Measurements from ENCODE around the gene POLN. TPM values are rescaled to one million over a fixed set of nuclear protein-coding genes. Genes with fewer than 3 reads are reported as not detected.
A peak's percentile ranks its signal among the peaks of the same experiment; 100 is the strongest.

Gene POLN
- total RNA-seq, 2 donors from 2014 or later, result 1.3 to 2.8 TPM

DNA sequence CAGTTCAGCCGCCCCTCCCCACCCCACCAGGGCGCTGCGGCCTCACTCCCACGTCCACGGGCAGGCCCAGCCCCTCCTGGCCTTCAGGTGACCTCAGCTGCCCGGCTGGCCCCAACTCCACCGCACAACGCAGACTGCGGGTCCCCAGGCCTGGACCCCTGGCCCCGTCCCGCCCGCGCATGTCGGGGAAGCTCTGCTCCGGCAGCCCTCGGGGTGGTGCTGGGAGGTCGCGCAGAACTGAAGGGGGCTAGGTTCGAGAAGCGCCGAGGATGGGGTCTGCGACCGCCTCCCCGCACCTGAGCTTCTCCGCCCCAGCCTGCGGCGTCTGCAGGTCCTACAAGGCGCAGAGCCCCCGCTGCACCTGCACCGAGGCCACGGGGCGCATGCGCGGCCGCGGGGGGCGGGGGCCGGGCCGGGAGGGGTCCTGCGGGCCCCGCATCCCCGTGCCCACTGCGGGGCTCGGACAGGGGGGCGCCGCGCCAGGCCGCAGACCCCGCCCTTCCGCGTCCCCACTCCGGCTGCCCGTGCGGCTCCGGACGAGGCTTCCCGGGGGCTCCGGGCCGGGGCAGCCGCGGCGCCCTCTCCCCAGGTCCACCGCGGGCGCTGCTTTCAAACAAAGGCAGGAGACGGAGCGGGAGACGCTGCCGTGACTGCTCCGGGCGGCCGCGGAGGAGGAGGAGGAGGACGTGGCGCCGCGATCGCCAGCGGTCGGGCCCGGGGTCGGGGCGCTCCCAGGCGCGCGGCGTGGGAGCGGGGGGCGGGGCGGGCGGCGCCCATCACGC lies 183.5 kb downstream of the POLN start:
- TF ChIP-seq, protein P1, sequence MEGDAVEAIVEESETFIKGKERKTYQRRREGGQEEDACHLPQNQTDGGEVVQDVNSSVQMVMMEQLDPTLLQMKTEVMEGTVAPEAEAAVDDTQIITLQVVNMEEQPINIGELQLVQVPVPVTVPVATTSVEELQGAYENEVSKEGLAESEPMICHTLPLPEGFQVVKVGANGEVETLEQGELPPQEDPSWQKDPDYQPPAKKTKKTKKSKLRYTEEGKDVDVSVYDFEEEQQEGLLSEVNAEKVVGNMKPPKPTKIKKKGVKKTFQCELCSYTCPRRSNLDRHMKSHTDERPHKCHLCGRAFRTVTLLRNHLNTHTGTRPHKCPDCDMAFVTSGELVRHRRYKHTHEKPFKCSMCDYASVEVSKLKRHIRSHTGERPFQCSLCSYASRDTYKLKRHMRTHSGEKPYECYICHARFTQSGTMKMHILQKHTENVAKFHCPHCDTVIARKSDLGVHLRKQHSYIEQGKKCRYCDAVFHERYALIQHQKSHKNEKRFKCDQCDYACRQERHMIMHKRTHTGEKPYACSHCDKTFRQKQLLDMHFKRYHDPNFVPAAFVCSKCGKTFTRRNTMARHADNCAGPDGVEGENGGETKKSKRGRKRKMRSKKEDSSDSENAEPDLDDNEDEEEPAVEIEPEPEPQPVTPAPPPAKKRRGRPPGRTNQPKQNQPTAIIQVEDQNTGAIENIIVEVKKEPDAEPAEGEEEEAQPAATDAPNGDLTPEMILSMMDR (IDR thresholded peaks at IDR 0.05), result no peak
- no peak overlapping the region for H3K27ac ChIP-seq

DNA sequence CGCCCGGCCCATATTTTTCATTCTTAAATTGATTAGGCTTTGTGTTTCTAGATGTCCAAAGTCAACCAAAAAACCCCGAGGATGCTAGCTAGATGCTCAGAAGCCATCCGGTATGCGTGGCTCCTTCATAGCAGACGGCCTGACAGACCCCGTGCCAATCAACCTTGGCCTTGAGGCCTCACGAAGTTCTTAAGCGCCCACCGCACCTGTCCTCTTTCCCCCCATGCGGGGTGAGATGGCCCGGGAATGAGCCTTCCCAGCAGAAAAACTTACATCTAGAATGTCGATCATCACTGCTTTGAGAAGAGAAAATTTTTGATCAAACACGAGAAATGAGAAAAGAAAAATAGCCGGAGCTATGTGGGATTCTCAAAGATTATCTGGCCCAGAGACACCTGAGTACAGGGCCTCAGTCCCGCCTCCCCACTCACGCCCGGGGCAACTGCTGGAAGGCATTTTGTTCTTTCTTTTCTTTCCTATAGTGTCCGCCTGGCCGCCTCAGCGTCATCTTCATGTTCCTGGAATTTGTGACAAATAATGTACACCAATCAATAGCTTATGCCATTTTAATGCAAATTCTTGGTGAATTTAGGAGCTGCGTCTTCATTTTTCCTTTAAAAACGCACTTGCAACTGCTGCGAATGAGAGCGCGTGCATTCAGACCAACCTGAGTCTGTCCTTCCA lies 184.4 kb downstream of the POLN start:
- H3K27me3 ChIP-seq, result peaks cover 0 to 6% of the 10 kb centered on the region in 2 donors
- H3K27ac ChIP-seq, result no peak overlapping the region
- no peak for DNase-seq (ENCODE audit: low spot score)
- TF ChIP-seq, protein P1 (IDR thresholded peaks at IDR 0.05), result no peak
- H3K4me1 ChIP-seq, result peaks cover 0 to 15% of the 10 kb centered on the region in 2 donors
- no peak overlapping the region for H3K4me3 ChIP-seq
- no peaks in the 10 kb centered on the region for H3K9me3 ChIP-seq
- H3K36me3 ChIP-seq, result no peaks in the 10 kb centered on the region

More for the DNA sequence above, 183.5 kb downstream of the POLN start:
- peaks cover 0 to 6% of the 10 kb centered on the region in 2 donors for H3K27me3 ChIP-seq
- peak overlapping the region; percentile 56 to 57 for H3K4me3 ChIP-seq
- no peaks in the 10 kb centered on the region for H3K36me3 ChIP-seq
- peaks cover 0 to 15% of the 10 kb centered on the region in 2 donors for H3K4me1 ChIP-seq
- H3K9me3 ChIP-seq, result no peaks in the 10 kb centered on the region
- DNase-seq (ENCODE audit: low spot score), result no peak

DNA sequence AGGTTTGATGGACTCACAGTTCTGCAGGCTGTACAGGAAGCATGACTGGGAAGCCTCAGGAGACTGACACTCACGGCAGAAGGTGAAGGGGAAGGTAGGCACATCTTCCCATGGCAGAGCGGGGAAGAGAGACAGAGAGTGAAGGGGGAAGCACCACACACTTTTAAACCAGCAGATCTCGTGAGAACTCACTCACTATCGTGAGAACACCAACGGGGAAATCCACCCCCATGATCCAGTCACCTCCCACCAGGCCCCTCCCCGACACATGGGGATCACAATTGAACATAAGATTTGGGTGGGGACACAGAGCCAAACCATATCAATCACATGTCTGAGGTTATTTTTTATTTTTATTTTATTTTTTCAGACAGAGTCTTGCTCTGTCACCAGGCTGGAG lies 187.7 kb downstream of the POLN start:
- H3K9me3 ChIP-seq, result no peaks in the 10 kb centered on the region
- TF ChIP-seq, protein P1 (IDR thresholded peaks at IDR 0.05), result no peak
- H3K4me1 ChIP-seq, result peaks cover 0 to 5% of the 10 kb centered on the region in 2 donors
- no peaks in the 10 kb centered on the region for H3K36me3 ChIP-seq
- H3K27me3 ChIP-seq, result no peaks in the 10 kb centered on the region
- DNase-seq (ENCODE audit: low spot score), result no peak
- H3K4me3 ChIP-seq, result no peak overlapping the region
- H3K27ac ChIP-seq, result no peak overlapping the region

DNA sequence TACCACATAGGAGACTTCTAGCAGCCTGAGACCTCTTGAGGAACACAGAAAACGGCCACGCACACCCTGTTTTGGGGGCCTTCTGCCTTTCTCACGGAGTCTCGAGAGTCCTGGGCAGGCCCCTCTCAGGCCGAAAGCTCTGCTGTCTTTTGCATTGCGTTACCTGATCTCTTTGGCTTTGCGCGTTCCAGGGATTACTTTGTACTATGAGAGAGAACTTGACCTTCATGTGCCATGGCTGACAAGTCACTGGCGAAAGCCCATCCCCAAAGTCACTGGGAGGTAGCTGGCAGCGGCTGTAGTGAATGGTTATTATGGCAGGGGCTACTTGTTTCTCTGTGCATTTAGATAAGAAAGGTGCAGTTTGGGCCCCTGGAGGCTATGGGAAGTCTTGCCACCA lies 190.8 kb downstream of the POLN start:
- TF ChIP-seq, protein P1 (IDR thresholded peaks at IDR 0.05), result no peak
- Histone ChIP-seq H3K4me1 (no peaks in the 10 kb centered on the region), H3K36me3 (no peaks in the 10 kb centered on the region), H3K4me3 (no peak overlapping the region), H3K27me3 (peaks cover 0 to 5% of the 10 kb centered on the region in 2 donors), H3K9me3 (no peaks in the 10 kb centered on the region), H3K27ac (no peak overlapping the region)
- no peak for DNase-seq (ENCODE audit: low spot score)

DNA sequence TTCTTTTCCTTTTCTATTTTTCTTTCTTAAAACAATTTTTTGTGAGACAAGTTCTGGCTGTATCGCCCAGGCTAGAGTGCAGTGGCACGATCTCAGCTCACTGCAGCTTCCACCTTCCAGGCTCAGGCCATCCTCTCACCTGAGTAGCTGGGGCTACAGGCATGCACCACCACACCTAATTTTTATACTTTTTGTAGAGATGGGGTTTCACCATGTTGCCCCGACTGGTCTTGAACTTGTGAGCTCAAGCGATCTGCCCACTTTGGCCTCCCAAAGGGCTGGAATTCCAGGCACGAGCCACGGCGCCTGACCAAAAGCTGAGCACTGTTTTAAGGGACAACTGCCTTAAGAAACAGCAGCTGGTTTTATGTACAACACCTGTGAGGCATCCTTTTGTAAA lies 192.1 kb downstream of the POLN start:
- DNase-seq (ENCODE audit: low spot score), result no peak
- TF ChIP-seq, protein P1 (IDR thresholded peaks at IDR 0.05), result no peak
- no peak overlapping the region for H3K4me3 ChIP-seq
- no peak overlapping the region for H3K27ac ChIP-seq
- H3K9me3 ChIP-seq, result no peaks in the 10 kb centered on the region
- no peaks in the 10 kb centered on the region for H3K4me1 ChIP-seq
- H3K27me3 ChIP-seq, result peaks cover 0 to 5% of the 10 kb centered on the region in 2 donors
- H3K36me3 ChIP-seq, result no peaks in the 10 kb centered on the region
